GM21423 (cell line): ENCODE data around the gene PIK3R5.
"Not testable (repeated sequence)": the region's sequence is repeated elsewhere in the genome, so short reads cannot be mapped to it uniquely, and the experiment has no call there.

ENCODE experiments used
- ATAC-seq: cut with Tn5 transposase; IDR thresholded peaks from one replicate; pipeline ENCODE4 v1.9.1; 2021; ENCODE audit warnings: mild to moderate bottlenecking, moderate library complexity; ENCODE audit not compliant: unreplicated experiment

Gene PIK3R5

DNA sequence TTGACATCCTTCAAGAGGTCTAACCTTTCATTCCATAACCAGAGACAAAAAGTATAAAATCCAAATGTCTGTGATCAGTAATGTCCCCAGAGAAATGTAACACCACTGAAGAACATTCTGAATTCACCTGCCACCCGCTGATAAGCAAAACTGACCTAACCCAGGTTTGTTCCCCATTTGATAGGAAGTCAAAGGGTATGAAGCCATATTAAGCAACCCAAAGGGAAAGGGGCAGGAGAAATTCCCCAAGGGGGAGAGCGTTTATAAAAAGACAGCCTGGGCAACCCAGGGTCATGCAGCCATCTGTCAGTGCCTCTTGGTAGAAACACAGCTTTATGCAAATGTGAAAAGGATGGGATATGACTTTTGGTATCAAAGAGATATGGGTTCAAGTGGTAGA is 67.4 kb downstream of the PIK3R5 start:
- no peak for ATAC-seq

DNA sequence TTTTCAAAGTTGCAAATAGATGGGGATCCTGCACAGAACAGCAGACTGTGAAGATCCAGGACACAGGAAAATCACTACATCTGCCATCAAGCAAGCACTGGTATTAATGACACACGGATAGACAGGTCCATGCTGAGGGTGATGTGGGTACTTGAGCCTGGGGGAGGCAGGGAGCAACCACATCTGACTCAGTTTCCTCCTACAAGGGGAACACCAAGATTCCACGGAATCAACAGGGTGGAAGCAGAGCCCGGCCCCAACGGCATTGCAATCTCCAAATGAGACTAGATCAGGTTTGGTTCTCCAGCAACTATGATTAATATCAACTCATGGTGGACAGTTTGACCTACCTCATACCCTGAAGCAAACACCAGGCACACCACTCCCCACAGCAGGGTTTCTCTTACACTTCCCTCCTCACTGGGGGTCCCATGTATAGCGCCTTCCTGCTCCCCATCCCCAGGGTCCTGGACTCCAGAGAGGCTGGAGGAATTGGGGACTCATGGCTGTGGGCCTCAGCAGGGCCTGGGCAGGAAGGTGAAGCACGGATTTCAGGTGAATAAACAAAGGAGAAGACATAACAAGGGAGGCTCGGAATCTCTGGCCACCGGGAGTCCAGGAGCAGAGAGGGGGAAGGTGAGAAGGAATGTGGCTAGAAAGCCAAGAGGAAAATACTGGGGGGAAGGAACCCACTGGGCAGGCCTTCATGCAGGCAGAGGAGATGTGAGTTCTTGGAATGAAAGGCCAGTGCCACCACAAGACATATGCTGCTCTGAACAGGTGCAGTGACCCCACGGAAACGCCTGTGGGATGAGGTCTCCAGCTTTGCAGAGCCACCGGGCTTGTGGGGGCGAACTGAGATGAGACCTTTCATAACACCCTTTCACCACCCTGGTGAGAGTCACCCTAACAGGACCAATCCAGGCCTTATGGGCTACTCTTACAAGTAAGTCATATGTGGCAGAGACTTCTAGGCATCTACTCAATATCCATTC is 68.6 kb downstream of the PIK3R5 start:
- ATAC-seq, result no peak

DNA sequence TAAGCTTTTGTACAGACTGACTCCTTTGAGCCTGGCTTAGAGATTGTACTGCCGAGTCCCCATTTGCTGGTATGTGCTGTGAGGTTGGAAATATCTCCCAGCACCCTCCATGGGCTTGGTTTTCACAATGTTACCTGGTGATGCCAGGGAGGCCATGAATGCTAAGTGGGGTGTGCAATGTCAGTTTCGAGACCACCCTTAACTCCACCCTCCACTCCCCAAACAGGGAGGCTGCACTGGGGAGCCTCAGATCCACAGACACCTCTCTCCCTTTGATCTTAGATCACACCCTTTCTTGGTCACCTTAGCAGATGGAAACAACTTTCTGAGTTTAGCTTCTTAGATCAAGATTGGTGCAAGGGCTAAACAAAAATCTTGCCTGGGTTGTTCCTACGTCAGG is 69.4 kb downstream of the PIK3R5 start:
- ATAC-seq, result no peak

DNA sequence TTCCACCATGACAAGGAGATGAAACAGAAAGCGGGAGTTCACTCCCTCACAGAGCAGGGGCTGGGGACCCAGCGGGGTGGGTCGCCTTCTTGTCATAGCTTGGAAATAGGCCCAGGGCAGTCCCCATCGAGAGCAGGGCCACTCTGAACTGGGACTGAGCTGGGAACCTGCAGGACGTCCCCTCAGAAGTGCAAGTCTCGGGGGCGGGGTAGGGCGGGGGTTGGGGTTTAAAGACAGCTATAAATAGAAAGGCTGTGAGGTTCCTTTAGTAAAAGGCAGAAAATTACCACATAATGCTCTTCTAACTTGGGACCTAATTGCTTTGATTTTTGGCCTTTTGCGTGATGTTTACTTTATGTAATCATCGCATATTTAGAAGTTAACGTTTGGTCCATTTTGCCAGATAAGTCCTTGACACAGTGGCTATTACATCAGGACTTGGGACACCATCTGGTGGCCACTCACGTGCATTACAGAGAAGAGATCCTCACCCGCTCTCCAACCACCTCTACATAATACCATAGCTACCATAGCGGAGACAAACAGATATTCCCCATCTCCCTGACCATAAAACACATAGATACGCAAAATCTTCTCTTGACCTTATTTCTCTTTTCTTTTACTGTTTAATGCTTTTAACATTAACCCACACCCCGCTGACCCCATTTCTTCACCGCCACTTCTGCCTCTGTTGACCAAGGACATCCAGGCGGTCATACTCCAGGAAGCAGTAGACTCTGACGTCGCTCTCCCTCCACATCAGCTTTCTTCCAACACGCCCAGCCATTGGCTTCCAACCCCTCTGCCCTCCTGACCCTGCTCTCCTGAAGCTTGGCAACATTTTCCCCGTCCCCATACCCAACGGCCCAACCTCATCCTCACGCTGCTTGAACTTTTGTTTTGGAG is 70.6 kb downstream of the PIK3R5 start:
- no peak for ATAC-seq

DNA sequence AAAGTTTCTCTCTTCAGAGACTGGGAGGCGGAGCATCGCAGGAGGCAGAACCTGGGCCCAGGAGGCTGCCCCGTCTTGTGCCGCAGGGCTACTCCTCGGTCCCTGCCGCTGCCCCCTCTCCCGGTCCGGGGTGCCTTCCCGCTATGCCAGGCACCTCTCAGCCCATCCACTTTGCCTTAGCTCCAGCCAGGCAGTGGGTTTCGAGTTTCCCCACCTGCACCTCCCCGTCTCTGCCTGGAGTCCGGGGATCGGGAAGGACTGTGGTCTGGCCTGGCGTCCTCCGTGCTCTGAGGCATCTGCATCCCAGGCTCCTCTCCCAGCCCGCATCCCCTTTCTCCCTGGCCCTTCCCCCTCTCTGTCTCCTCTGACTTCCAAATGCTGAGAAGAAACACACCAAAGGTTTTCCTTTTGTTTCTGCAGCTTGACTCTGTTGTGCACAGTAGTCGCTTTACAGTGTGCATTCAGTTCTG is 71.3 kb downstream of the PIK3R5 start:
- no peak for ATAC-seq

DNA sequence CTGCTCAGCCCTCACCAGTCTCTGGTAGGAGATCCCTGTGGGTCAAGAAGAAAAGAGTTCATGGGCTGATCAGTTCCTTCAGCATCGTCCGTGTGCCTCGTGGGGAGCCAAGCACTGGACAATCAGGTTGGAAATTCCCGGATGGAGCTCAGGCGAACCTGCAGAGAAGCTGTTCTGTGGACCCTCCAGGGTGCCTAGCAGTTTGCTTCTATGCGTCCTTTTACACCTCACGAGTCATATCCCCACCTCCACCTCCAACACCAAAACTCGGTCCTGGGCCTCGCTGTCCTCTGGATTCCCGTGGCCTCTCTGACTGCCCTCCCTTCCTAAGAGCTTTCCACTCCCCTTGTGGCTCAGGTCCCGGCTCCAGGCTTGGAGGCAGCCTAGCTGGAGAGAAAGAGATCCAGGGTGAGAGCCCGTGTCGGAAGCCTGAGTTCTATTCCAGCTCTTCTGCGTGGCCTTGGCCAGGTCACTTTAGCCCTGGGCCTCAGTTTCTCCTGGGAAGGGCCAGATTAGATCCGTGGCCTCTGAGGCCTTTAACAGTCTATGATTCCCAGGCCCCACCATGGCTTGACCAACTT is 71.8 kb downstream of the PIK3R5 start:
- no peak for ATAC-seq

DNA sequence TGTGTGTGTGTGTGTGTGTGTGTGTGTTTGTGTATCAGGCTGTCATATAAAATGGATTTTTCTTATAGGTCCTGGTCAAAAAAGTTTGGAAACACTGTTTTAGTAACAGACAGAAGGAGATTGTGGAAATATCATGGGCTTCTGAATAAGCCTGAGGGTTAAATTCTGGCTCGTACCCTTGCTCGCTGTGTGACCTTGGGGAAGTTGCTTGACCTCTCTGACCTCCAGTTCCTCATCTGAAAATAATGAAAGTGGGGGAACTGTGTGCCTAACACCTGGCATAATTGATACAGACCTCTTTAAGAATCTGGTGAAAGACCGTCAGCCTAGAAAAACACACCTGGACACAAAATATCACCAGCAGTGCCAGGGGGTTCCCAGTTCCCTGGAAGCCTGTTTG is 72.4 kb downstream of the PIK3R5 start:
- ATAC-seq, result no peak

DNA sequence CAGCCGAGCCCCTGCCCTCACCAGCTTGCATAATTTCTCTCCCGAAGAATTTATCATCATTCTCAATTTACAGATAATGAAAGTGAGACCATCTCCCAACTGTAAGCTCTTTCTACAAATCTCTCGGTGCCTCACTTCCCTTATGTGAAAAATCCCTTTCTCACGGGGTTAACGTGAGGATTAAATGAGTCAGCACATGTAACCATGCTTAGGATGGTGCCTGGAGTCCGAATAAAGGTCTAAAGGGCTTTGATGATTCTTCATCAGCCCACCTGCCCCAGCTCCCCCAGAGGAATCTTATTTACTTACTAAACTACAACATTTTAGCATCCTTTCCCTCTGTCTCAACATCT is 73.2 kb downstream of the PIK3R5 start:
- ATAC-seq, result peak; percentile 47

DNA sequence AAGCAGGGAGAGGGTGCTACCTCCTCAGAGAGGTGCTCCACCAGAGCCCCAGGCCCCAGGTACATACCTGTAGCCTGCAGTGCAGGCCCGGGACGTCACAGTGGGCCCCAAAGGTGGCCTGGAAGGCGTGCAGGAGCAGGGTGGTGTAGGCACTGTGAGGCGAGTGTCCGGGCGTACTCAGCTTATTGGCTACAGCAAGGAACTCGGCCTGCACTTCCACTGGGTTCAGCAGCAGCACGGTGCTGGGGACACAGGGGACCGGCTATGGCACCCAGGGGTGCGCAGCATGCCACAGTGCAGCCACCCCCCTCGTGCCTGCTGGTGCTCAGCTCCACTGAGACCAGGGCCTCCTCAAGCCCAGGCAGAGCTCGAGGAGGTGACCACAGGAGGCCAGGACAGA is 74.8 kb downstream of the PIK3R5 start:
- ATAC-seq, result no peak

DNA sequence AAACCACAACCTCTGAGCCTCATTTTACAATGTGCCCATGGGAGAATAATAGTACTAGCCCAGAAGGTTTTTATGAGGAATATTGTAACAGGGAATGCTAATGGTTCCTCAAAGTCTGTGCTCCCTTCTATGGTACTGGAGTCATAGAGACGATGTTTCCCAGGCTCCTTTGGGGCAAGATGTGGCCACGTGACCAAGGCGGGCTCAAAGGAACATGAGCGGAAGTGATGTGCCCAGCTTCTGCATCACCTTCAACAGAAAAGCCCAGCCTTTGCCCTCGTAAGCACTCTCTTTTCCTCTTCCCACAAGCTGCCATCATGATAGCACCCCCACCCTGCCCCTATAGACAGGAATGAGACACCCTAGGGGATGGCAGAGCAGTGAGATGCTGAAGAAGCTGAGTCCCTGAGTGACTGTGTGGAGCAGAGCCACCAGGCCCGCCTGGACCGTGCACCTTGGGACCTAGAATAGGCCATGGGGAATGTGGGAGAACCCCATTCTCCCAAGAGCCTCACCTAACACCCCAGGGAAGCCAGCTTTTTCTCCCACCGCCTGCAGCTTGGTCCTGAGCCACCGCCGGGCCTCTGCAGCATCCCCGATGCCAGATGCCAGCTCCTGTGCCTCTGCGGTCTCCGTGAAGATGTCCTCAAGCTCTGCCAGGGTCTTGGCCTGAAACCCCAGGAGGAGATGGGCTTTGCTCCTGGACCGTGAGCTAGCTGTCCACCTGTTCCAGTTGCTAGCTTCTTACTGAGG is 75.9 kb downstream of the PIK3R5 start:
- no peak for ATAC-seq

DNA sequence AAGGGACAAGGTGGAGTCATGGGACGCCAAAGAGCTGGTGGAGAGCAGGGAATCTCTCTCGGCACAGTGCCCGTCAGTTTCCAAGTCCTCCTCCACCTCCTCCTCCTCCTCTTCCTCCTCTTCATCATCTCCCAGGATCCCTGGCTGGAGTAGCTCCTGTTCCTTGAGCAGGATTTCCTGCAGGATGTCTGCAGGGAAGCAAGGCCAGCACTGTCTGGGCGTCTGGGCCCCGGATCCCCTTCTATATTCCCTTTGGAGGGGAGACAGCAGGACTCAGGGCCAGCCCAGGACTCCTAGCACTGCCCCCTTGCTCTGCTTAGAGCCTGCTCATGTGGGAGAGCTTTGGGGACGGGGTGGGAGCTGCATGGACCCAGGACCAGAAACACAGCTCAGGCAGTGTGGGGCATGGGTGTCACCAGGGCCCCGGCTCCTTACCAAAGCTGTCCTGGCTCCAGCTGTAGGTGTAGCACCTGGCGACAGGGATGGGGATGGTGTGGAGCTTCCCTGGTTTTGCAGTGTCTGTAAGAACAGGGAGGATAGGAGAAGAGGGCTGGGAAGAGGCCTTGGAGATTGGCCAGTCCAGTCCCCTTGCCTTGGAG is 76.7 kb downstream of the PIK3R5 start:
- no peak for ATAC-seq

DNA sequence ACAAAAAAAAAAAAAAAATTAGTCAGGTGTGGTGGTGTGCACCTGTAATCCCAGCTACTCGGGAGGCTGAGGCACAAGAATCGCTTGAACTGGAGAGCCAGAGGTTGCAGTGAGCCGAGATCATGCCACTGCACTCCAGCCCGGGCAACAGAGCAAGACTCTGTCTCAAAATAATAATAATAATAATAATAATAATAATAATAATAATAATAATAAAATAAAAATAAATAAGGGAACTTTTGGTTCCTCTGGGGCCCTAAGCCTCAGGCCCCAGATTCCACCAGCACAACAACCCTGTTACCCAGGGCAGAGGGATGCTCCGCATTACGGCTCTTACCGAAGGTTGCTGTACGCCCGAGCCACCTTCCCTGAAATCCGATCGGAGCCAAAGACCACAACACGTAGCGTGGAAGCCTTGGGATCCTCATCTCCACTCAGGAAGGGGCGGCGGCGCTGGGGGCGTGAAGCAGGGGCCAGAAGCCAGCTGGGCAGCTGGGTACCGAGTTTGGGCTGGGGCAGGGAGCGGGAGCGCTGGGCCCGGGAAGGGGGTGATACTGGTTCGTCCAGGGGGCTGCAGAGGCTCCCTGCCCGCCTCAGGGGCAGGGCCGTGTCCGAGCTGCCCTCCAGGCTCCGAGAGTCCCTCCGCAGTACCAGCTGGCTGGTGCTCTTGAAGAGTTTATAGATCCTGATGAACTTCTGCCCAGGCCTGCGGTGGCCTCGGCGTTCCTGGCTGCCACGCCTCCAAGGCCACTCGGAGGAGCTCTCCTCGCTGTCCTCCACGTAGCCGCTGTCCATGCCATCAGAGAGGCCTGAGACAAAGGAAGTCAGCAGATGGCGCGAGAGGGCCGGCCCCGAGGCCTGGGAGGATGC is 77.4 kb downstream of the PIK3R5 start:
- no peak for ATAC-seq

DNA sequence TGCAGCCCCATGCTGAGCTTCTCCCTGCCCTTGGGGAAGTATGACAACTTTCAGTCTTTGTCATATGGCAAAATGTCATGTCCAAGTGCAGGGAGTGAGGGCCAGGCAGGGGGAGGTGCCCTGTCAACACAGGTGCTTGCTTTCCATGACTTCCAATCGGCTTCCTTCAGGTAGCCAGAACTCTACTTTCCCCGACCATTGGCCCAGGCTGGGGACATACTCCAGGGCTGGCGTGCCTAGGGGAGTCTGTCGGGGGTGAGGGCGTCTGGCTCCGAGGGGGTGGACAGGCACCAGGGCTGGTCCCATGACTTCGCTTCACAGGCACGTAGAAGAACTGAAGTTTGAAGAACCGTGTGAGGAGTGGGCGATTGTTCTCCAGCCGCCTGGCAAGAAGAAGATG is 78.2 kb downstream of the PIK3R5 start:
- ATAC-seq, result no peak

DNA sequence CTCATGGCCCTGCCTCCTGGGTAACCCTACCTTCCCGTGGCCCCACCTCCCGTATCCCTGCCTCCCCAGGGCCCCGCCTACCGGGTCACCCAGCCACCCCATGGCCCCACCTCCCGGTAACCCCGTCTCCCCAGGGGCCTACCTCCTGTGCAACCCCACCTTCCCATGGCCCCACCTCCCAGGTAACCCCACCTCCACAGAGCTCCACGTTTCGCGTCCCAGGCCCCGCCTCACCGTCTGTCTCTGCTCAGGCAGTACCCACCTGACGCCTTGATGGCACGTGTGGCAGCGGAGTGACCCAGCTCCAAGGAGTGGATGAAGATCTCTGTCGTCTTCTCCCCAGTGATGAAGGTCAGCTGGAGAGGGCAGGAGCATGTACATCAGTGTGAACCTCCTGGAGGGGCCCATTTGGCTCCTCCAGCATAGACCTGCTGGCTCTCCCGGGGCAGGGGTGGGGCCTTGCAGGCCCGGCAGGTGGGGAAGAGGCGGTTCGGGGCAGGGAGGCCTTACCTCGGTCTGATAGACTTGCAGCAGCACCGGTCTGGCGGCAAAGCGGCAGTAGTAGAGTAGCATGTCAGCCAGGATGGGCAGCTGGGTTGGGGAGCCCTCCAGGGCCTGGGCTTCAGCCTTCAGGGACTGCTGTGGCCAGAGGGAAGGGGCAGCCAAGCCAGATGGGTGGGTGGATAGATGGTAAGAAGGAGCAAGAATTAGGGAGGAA is 79.4 kb downstream of the PIK3R5 start:
- ATAC-seq, result no peak

DNA sequence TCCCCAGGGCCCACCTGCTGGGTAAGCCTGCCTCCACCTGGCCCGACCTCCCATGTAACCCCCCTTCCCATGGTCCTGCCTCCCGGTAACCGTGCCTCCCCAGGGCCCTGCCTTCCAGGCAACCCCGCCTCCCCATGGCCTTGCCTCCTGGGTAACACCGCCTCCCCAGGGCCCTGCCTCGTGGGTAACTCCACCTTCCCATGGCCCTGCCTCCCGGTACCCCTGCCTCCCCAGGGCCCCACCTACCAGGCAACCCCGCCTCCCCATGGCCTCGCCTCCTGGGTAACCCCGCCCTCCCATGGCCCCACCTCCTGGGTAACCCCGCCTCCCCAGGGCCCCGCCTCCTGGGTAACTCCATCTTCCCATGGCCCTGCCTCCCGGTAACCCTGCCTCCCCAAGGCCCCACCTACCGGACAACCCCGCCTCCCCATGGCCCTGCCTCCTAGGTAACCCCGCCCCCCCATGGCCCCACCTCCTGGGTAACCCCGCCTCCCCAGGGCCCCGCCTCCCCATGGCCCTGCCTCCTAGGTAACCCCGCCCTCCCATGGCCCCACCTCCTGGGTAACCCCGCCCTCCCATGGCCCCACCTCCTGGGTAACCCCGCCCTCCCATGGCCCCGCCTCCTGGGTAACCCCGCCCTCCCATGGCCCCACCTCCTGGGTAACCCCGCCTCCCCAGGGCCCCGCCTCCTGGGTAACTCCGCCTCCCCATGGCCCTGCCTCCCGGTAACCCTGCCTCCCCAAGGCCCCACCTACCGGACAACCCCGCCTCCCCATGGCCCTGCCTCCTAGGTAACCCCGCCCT is 80.1 kb downstream of the PIK3R5 start:
- not testable (repeated sequence) for ATAC-seq

DNA sequence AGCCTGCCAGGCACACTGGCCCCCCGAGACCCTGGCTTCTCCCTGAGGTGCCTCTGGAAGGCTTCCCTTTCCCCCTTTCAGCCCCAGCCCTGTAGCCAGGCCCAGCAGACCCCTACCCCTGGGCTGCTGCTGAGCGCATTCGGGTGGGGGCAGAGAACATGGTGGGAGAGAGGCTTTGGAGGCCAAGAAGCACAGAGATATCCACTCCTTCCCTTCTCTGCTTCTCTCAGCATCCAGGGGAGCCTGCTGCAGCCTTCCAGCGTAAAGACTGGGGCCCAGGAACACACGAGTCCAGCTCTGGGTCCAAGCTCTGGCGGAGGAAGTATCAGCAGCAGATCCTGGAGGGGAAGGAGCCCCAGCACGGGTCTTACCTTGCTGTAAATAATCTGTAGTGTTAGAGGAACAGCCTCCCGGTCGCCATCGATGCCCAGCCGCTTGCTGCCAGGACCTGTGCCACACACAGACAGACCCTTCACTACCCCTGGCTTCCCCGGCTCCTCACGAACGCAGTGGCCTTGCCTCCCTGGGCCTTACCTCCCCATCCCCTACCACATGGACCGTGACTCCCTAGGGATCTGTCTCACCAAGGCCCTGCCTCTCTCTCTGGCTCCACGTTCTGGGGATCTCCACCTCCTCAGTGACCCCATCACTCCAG is 81.0 kb downstream of the PIK3R5 start:
- no peak for ATAC-seq

DNA sequence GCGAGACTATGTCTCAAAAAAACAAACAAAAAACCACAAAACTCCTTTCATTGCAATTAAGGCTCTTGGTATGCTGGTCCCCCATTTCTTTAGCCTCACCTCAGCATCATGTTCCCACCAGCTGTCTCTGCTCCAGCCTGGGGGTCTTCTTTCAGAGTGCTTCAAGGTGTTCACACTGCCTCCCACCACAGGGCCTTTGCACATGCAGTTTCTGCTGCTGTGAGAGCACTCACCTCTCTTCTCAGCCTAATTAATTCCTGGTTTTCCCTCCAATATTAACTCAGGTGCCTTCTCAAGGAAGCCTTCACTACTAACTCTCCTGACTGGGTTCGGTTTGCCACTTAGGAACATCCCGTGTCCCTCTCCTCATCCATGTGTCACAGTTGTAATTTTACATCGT is 82.2 kb downstream of the PIK3R5 start:
- no peak for ATAC-seq
